ENCODE data around the gene SLC35G4.

SLC35G4 gene

GRCh38 chr18:11585596-11585995, 23.8 kb upstream of the SLC35G4 start (continued):
- TF ChIP-seq IKZF3 (tag by site-specific recombination; IDR thresholded peaks at IDR 0.05), result no peak
- no peak for TF ChIP-seq KLF16 (tag by site-specific recombination; IDR thresholded peaks at IDR 0.05)
- TF ChIP-seq ZSCAN16 (tag by site-specific recombination; IDR thresholded peaks at IDR 0.05), result no peak
- TF ChIP-seq ZNF449 (tag by site-specific recombination; IDR thresholded peaks at IDR 0.05), result no peak
- TF ChIP-seq ZNF16 (tag by site-specific recombination; IDR thresholded peaks at IDR 0.05; ENCODE audit: low read depth), result no peak
- no peak for TF ChIP-seq ZXDB (tag by site-specific recombination; IDR thresholded peaks at IDR 0.05)
- TF ChIP-seq ZNF37A (tag by site-specific recombination; IDR thresholded peaks at IDR 0.05), result no peak

GRCh38 chr18:11586896-11587295, 22.5 kb upstream of the SLC35G4 start:
- H3K36me3 ChIP-seq (ENCODE audit: control insufficient read depth in 2 of 2, insufficient read depth in 1 of 2, low read length in 2 of 2), result no peaks in the 10 kb centered on the region
- H3K4me1 ChIP-seq (ENCODE audit: control insufficient read depth, insufficient read depth, low read length), result no peaks in the 10 kb centered on the region
- ChIA-PET CTCF (no interaction called here), POLR2A (no interaction called here)
- H3K27ac ChIP-seq (ENCODE audit: extremely low read depth, low read depth, low read length), result no peak overlapping the region
- TF ChIP-seq ZNF391 (tag by site-specific recombination; IDR thresholded peaks at IDR 0.05; ENCODE audit: borderline replicate concordance, low read depth) (no peak), KLF16 (tag by site-specific recombination; IDR thresholded peaks at IDR 0.05) (no peak), ZBTB8A (tag by site-specific recombination; IDR thresholded peaks at IDR 0.05) (no peak), ZNF184 (tag by site-specific recombination; IDR thresholded peaks at IDR 0.05) (no peak), ZNF292 (tag by site-specific recombination; IDR thresholded peaks at IDR 0.05; ENCODE audit: borderline replicate concordance, low read depth) (no peak), ZBTB21 (tag by site-specific recombination; IDR thresholded peaks at IDR 0.05) (no peak), ZNF791 (tag by site-specific recombination; IDR thresholded peaks at IDR 0.05) (no peak), HIC1 (tag by site-specific recombination; IDR thresholded peaks at IDR 0.05) (no peak), ZNF350 (tag by site-specific recombination; IDR thresholded peaks at IDR 0.05) (no peak), ZNF513 (tag by site-specific recombination; IDR thresholded peaks at IDR 0.05) (no peak), PRDM6 (tag by site-specific recombination; IDR thresholded peaks at IDR 0.05) (no peak), ZBTB11 (tag by site-specific recombination; conservative IDR thresholded peaks at IDR 0.05; ENCODE audit: low read depth) (no peak)
- no peaks in the 10 kb centered on the region for H3K9me3 ChIP-seq (ENCODE audit: control insufficient read depth, insufficient read depth, low read depth, low read length)
- no peak overlapping the region for H3K4me3 ChIP-seq (ENCODE audit: low read depth, low read length)

Data from HEK293 (cell line).